Stimulated activated CD8-positive, alpha-beta memory T cell treated with anti-CD3 and anti-CD28 coated beads, Interleukin-12 subunit alpha, Interleukin-12 subunit beta, amount 100 ng/mL, for 24 hours (primary cell): Measurements from ENCODE around the gene NR3C2.
A peak's percentile ranks its signal among the peaks of the same experiment; 100 is the strongest.

Experiments used
- DNase-seq: peaks from one replicate; pipeline ENCODE4 v3.0.0-alpha.2; 2020; ENCODE audit errors: extremely low read depth

NR3C2 gene

DNA sequence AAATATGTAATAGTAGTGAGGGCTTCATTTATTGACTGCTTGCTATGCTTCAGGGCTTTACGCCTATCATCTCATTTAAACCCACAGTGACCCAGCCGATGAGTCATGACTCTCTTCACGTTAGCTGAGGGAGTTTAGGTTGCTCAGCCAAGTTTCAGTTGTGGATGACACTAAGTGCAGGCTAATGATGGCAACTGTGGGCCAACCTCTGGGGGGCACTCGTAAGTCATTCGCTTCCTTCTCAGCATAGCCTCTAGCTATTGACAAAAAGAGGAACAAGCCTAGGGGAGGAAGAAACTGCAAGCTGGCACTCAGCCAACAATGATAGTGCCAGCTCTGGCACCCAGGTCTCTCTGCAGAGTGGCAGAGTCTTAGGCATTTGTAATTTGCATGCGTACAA lies 385.3 kb downstream of the NR3C2 start:
- peak; percentile 38 for DNase-seq

DNA sequence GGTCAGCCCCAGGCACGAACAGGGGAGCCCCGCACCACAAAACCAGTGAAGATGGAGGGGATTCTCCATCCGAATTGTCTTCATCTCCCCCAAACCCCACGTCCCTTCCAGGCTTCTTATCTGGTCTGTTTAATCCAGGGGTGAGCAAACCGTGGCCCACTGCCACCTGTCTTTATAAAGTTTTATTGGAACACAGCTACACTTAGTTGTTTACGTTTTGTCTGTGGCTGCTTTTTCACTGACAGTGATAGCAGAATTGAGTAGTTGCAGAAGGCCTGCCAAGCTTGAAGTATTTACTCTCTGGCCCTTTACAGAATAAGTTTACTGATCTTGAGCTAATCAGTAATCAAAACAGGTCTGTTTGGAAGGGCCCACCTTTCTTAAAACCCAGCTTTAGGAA lies 386.4 kb downstream of the NR3C2 start:
- DNase-seq, result no peak

DNA sequence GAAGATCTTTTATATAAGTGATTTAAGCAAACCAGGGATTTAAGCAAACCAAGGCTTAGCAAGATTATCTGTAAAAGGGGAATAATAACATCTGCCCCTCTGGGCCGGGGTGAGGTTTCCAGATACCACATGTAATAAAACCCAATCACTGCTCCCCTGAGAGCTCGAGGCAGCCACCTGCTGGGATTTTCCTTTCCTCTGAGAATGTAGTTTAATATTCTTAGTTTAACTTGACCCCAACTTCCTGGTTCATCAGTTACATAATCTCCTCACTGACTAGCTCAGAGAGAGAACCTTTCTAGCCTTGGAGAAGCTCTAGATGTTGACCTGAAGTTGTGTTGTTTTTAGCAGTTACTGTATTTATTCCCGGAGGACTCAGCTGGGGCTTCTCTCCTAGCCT lies 387.9 kb downstream of the NR3C2 start:
- no peak for DNase-seq

DNA sequence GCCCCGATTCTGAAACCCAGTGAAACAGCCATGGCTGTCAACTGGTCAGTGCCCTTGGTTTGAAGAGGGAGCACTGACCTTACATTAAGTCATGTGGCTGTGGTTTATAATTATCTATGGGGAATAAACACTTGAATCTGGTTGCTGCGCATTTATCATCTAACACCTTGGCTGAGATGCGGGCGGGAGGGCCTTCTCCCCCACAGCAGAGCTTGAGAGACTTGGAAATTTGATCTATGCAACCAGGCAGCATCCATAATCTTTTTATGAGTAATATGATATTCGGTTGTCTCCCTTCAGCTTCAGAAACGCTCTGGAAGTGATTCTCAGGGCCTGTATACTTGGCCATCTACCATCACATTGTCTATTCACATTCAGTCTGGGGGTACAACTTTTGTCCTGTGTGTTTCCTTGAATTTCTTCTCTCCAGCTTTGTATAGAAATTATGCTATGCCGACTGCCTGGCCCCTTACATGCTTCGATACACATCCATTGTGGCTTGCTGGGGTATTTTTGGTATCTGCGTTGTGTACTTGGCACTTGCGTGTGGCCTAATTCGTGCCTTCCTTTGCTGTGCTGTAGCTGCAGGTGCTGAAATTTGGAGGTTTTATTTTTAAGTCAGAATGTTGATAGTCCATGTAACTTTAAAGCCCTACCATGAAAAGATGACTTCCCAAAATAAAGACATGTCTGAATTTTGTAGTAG lies 388.8 kb downstream of the NR3C2 start:
- no peak for DNase-seq

DNA sequence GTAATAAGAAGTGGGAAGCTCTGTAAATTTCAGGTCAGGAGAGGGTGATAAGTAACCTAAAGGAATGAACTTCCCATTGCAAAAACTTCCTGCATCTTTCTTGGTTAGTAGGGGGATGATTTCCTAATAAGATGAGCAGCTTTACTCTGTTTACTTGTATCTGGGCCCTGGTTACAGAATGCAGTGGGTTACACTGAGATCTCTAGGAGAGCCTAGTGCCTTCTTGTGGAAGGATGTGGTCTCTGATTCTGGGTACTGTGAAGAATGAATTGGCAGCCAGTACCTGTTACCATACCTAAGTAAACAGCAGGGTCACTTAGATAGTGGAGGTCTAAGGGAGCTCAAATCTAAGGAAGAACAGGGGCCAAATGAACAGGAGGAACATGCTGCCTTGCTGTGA lies 389.8 kb downstream of the NR3C2 start:
- no peak for DNase-seq

DNA sequence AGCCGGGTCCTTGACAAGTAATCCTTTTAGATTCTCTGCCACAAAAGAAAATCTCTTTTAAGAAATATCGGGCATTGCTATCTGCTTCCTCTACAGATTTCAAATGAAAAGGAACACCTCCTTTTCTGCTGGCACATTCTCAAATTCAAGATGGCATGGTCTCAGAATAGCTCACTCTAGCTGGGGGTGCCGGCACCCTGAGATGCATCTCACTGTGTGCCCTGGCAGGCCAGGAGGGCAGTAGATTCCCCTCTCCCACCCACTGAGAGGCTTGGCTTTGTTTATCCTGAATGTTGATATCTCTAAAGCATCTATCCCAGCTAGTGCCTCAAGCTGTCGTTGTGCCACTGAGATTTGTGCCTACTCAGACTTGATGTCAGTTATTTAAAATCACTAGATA lies 390.8 kb downstream of the NR3C2 start:
- DNase-seq, result no peak

DNA sequence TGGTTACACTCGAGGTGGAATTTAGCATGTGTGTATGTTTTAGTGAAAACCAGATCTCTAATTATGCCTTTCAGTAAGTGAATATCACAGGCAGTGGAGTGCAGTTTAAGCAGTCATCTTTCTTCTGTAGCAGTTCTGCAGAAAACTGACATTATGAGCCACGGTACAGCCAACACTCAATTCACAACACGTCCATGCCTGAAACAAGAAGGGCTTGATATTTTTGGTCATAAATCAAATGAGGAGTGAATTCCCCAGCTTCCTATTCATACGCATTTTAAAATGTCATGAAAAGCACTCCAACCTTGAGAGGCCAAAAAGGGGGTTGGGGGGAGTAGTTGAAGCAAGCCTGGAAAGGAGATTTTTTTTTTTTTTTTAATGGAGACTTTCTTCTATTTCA lies 393.6 kb downstream of the NR3C2 start:
- no peak for DNase-seq

DNA sequence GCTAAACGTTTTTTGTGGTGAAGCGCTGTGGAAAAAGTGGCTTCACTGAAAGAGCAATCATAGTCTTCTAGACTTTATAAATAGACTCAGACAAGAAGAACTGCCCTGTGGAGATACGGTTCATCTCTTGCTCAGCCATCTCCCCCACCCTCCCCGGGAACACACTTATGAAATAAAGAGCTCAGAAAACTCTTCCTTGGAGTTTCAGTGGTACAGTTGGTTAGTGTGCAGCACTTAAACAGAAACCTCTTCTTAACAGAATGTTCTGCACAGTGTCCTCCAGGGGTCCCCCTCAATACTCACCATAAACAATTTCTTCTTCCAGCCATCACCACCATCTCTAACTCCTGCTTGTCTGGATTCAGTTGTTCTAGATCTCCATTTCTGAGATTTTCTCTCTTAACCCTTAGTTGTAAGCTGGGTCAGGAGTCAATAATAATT lies 397.3 kb downstream of the NR3C2 start:
- no peak for DNase-seq

DNA sequence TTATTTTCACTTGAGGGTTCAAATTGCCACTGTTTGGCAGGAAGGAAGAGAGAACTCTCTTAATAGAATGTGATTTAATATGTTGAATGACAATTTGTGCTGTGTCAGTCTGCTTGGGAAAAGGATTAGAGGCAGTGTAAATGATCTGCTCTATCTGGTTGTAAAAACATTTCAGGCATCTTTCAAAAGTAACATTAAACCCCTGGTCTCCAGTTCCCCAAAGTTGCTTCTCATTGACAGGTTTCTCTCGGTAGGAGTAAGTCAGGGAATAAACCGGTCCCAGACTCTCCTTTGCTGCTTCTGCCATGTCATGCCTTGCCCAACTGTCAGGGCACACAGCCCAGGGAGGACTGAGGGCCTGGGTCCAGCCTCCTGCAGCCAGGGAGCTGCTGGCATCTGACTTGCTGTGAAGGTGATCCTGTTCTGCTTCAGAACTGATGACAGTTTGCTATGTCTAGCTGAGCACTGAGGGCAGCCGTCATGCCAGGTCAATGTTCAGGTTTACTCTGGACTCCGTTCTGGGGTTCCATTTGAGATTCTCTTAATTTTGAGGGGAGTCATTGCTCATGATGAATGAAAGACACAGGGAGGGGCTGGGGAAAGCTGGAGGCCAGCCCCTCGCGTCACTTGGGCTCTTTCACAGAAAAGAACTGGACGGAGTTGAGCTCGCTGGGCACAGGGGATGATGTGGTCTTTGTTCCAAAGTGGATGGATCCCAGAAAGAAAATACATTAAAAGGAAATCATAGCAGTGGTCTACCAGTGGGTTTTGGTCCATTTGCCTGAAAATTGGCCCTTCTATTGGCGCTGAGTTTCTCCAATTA lies 397.9 kb downstream of the NR3C2 start:
- no peak for DNase-seq

DNA sequence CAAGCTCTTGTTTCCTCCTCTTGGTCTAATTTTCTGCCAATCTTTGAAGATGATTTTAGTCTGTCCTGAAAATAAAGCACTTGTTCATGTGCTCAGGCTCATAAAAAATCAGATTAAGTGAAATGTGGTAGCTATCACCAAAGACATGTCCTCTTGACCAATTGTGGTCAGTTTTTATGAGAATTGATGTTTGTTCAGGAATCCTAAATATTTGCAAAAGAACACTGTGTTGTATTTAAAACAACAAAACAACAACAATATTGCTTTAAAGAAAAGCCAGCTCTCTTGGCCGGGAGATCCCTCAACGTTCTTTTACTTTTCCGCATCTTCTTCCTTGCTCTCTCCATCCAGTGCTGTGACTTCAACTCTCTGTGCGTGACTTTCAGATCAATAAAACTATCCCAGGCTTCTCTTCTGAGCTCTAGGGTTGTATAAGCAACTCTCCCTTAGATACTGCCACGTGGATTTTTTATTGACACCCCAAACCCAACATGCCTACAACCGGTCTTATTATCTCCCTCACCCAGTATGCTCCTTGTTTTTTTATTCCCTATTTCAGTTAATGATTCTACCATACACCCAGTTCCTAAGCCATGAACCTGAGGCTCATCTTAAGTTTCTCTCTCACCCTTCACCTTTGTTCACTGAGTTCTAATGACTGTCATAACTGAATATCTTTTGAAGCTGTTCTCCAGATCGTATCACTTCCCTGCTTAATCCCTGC lies 400.4 kb downstream of the NR3C2 start:
- DNase-seq, result no peak

DNA sequence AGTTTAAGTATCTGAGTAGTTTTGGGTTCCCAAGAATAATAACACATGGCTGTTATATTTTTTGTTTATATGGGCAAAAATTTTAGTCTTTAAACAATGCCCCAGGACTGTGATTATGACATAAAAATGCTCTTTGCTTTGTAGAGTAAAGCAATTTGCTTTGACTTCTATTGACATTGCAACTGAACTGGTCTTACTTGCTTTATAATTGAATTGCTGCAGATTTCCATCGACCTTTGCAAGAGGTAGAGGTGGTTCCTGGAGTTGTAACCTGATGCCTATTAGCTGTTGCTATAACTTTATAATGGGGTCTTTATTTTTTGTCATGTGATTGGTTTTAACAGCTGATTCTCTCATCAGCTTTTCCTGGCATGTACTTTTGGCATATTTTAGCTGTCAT lies 407.4 kb downstream of the NR3C2 start:
- no peak for DNase-seq

DNA sequence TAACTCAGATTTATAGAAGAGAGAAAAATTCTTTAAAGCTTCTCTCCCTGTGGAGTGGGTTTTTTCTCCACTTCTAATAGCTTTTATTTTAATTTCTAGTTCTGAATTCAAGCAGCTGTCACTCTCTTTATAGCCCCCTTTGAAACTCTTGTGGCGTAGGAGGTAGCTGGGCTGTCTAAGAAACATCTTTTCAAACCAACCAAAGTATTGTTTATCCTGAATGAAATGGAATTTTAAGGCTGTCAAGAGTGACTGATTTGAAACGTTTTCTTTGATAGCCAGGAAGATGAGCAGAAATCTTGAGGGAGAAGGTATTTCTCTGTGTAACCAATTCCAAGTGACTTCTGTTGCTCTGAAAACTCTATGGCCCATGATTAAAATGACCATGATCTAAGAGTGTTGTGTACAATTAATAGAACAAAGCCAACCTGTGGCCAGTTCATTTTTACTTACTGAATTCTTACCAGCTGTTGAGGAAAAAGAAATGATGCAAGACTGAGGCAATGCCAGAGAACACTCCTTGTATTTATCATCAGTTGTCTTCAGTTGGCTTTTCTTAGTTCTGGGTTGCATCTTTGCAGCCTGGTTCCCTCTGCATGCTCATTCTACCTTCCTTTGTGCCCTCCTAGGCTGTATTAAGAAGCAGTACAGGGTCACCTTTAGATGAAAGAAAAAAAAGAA lies 411.9 kb downstream of the NR3C2 start:
- DNase-seq, result no peak

DNA sequence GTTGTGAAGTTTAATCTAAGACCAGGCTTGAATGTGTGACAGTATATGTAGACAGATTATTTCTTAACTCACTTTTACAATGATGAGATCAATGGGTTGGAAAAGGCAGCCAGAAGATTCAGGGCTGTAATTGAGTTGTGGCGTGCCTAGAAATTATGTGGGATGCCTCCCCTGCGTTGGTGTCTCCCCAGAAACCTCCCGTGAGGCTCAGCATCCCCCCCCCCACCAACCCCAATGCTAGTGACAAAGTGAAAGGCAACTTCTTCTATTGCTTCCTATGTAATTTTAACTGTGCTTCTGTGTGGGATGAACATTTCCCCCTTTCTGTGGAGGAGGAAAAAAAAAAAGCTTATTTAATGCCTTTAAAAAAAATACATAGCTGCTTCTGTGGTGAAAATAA lies 412.4 kb downstream of the NR3C2 start:
- DNase-seq, result no peak
